HG03108 (cell line): ENCODE data around the gene CASP8.

Experiments
- ATAC-seq: cut with Tn5 transposase; IDR thresholded peaks from one replicate; pipeline ENCODE4 v1.9.1; 2021; ENCODE audit warnings: moderate library complexity; ENCODE audit not compliant: unreplicated experiment

CASP8 gene

DNA sequence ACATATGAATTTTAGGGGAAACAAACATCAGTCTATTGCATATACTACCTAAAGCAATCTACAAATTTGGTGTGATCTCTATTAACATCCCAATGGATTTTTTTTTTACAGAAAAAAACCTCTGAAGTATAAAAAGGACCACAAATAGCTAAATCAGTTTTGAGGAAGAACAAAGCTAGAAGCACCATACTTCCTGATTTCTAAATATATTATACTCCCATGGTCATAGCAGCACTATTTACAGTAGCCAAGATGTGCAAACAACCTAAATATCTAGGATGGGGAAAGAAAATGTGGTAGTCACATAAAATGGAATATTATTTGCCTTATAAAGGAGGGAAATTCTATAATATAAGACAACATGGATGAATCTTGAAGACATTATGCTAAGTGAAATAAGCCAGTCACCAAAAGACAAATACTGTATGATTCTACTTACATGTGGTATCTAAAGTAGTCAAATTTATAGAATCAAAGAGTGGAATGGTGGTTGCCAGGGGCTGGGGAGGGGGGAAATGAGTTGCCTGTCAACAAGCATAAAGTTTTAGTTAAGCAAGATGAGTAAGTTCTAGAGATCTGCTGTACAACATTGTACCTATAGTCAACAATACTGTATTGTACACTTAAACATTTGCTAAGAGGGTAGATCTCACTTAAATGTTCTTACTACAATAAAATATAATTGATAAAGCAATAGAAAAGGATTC lies 17.6 kb upstream of the CASP8 start:
- ATAC-seq: no peak

DNA sequence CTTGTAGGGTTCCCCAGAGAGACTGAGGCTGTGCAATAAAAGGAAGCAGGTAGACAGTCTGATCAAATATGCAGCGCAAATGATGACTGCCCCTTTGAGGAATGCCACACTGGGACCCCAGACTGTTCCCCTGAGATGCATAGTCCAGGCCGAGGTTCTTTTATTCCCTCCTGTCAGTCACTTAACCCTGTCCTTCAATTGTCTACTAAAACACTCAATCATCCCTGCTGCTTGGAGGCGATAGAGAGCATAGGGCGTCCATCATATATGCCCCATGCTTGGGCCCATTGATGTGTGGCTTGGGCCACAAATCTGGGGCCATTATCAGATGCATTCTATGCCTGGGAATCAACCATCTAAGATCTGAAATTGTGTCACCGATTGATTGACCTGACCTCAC lies 15.5 kb upstream of the CASP8 start:
- no peak for ATAC-seq

DNA sequence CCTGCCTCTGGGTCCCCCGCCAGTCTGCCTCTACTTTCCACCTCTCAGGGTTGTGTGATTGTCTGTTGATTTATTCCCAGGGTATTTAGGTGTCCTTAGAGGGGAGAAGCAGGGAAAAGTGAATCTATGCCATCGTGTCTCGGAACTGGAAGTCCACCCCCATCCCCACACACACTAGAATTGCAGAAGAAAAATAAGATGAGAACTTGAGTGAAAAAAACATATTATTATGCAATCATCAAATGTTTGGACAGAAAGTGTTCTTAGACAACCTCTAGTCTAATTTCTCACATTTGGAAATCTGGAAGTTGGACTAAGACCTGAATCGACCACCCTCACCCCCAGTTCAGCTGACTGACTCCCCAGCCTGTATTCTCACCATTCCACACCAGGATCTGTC lies 14.1 kb upstream of the CASP8 start:
- no peak for ATAC-seq

DNA sequence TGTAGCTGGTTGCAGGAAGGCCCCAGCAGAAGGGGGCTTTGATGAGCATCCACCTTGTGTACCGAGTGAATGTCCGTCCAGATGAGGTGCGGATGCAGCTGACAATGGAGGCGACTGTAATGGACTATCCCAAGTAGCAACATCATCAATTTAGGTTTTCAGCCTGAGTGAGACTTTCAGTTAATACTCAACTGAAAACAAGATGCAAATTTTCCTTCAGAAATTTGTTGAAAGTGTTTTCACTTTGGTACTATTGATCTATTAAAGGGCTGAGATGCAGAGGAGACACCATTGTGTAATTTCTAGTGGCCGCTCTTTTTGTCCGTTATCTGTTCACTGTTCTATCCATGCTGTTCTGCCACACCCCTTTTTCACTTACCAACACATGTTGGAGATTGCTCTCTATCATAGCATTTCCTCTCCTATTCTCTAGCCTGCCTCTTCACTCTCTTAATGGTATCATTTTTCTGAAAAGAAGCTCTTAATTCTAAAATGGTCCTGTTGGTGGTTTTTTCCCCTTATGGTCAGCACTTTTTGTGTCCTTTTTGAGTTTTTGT lies 12.0 kb upstream of the CASP8 start:
- no peak for ATAC-seq

DNA sequence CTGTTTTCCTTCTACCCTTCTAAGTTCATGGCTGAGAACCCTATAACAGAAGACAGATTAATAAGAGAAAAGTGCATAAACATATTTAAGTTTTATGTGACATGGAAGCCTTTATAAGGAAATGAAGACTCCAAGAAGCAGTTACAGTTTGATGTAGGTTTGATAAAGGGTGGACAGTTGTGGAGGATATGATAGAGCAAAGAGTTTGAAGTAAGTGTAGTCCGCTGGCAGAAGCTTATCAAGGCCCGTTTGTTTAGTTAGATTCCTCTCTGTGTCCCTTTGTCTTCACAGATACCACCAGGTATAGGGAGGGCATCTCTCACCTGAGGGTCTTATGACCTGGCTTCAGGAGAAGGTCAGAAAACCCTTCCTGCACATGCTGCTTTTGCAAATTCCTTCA lies 10.4 kb upstream of the CASP8 start:
- ATAC-seq: no peak

DNA sequence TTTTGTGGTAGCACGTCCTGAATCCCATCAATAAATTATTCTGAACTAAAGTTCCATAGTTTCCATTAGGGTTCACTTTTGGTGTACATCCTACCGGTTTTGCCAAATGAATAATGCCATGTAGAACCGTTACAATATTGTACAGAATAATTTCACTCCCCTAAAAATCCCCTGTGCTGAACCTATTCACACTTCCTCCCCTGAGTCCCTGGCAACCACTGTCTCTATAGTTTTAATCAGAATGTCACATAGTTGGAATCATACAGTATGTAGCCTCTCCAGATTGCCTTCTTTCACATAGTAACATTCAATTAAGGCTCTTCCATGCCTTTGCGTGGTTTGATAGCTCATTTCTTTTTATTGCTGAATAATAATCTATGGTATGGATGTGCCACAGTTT lies 9.6 kb upstream of the CASP8 start:
- no peak for ATAC-seq

DNA sequence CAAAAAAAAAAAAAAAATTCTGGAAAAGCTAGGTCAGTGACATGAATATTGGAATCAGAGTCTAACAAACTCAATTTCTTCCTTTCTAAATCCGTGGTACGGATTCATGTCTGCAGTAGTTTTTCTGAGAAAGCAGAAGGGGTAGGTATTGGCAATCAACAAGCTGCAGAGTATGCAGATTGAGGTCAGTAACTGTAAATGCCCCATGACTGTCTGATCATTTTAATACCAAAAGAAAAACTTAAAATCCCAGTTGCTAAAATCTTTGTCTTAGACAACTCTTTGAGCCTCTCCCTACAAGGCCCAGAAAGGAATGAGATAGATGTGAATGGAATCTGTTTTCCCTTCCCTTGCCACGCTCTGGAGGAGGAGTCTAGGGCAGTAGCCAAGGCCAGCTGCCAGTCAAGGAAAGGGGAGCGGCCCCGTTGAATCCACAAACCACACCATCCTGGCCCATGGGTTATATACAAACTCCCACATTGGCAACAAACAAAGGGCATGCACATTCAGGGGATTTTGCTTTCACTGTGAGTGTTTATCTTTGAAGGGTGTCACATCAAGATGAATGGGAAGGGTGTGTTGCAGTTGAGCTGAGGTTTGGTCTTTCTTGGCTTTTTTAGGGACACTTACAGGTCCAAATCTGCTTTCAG lies 6.1 kb upstream of the CASP8 start:
- ATAC-seq: no peak

DNA sequence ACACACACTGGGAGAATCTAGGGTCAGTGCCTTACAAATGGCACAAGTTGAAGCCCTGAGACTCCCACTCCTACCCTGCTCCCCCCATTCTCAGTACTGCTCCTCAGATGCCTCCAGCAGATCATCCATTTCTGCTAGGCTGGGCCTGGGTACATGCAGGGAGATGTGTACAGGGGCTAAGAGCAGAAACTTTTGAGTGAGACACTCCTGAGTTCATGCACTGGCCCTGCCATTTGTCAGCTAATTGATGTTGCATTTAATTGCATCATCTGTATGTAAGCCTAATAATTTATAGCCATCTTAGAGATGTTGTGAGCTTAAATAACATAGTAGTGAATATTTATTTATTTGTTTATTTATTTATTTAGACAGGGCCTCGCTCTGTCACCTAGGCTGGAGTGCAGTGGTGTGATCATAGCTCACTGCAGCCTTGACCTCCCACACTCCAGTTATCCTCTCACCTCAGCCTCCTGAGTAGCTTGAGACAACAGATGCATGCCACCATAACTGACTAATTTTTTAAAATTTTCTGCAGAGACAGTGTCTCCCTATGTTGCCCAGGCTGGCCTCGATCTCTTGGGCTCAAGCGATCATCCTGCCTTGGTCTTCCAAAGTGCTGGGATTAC lies 4.8 kb upstream of the CASP8 start:
- ATAC-seq: no peak

DNA sequence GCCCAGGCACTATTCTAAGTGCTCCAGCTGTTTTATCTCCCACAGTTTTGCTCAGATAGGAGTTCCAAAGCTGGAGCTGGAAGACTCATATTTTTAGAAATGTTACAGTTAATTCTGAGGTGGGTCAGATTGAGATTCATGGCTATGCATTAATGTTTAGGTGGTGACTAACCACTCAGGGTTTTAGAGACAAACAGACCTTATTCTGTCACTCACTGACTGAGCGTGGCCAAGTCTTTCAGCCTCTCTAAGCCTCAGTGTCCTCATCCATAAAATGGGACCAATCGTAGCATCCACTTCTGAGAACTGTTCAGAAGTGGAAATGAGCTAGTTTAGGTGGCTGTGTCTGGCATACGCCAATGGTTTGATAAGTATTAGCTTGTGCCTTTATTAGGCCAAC lies 4.3 kb upstream of the CASP8 start:
- no peak for ATAC-seq

DNA sequence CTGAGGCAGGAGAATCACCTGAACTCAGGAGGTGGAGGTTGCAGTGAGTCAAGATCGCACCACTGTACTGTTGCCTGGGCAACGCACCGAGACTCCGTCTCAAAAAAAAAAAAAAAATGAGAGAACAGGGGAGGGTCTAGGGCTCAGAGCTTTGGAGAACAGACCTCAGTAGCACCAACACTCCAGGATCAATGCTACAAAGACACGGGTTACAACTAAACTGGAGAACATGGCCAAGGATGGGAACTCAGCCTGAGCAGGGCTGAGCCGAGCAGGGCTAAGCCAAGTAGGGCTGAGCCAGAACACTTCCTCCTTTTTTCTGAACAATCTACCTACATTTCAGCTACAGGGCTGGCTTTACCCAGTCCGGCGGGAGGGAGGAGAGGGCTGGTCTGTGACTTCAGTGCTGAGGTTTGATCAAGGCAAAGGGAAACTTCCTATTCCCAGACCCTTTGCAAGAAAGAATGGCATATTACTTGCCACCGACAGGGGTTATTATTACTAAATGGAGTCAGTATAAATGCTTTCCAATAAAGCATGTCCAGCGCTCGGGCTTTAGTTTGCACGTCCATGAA lies 2.9 kb upstream of the CASP8 start:
- ATAC-seq: peak; percentile 32

DNA sequence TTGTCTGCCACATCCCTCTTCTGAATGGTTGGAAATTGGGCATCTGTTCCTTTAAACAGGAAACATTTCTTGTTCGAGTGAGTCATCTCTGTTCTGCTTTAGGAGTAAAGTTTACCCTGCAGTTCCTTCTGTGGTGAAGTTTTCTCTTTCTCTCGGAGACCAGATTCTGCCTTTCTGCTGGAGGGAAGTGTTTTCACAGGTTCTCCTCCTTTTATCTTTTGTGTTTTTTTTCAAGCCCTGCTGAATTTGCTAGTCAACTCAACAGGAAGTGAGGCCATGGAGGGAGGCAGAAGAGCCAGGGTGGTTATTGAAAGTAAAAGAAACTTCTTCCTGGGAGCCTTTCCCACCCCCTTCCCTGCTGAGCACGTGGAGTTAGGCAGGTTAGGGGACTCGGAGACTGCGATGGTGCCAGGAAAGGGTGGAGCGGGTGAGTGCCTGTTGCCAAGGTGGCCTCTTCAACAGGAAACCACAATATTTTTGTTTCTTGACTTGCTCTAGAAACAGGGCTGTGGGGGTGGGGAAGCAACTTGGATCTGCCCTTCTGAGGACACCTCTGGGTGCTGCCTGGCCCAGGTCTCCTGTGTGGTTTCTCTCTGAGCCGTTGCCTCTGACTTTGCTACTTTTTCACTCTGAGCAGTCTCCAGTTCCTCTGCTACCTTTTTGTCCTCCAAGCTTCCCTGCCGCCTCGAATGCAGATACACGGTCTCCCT lies 2.2 kb upstream of the CASP8 start:
- ATAC-seq: peak; percentile 70

DNA sequence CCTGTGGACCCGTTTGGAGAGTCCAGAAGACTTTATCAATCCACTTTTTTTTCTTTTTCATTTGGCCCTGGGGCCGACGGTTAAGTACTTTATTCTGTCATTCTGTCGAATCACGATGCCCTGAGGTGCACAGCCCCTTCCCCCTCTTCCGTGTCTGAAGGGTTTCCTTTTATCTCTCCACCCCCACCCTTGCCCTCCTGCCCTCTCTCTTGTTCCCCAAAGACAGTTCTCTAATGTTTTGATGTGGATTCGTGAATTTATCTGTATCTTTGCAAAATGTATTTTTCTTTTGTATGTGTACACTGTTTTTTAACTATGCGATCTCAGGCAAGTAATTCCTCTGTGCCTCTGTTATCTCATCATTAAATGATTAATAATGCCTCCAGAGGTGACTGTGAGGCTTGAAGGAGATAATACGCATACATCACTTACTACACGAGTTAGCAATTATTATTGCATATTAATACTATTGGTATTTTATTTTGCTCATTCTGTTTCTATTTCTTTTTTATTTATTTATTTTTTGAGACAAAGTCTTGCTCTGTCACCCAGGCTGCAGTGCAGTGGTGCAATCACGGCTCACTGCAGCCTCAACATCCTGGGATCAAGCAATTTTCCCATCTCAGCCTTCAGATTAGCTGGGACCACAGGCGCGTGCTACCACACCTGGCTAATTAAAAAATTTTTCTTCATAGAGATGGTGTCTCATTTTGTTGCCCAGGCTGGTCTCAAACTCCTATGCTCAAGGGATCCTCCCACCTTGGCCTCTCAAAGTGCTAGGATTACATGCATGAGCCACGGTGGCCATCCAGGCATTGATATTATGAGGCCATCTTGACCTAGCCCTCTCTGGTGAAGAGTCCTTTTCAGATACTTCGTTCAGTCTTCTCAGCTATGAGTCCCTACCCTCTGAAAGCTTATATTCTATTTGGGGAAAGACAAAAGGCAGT lies 1.4 kb upstream of the CASP8 start:
- ATAC-seq: no peak

DNA sequence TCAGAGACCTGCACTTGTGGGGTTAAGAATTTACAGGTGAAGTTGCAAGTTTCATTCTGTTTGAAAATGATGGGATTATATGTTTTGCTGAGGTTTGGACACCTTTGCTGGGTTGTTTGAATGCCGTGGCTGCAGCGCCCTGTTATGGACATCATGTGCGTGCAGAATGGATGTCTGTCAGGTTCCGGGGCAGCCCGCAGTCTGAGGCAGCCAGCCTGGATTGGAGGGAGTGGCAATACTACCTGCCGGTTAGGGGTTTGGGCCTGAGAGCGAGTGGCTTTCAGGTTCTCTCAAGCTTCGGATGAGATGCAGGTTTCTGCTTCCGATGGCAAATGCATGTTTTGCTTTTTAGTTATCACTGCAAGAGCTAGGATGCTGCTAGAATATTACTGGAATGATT lies 1.1 kb downstream of the CASP8 start:
- no peak for ATAC-seq

DNA sequence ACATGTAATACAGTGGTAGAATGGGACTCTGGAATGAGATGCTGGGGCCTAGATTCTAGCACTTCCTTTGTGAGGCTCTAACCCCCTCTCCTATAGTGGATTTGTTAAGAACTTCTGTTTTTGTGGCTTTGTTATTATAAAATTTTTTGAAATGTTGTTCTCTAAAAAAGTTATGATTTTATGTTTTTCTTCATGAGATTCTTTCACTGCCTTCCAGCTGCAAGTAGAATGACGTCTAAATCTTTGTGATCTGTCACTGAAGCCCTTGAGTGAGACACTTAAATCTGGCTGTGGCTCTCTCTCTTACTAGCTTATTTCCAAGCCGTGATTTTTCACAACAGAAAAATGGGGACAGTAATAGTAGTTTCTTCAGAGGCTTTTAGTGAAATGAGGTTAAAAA lies 1.6 kb downstream of the CASP8 start:
- no peak for ATAC-seq

DNA sequence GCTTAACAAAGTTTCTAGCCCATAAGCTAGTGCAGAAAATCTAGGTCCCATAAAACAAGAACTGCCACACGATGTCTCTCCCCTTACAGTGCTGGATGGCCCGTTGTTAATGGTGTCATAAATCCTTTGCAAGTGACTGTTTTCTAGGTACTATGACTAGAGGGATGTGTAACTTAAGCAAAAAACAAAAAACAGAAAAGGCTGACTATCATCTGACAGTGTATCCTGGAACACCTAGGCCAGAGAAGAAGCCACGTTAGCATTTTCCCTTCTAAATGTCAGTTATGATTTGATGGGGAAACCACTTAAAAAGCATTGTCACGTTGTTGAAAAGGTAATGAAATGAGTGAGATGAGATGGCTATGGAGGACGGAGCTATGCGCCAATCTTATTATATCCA lies 2.4 kb downstream of the CASP8 start:
- ATAC-seq: no peak

DNA sequence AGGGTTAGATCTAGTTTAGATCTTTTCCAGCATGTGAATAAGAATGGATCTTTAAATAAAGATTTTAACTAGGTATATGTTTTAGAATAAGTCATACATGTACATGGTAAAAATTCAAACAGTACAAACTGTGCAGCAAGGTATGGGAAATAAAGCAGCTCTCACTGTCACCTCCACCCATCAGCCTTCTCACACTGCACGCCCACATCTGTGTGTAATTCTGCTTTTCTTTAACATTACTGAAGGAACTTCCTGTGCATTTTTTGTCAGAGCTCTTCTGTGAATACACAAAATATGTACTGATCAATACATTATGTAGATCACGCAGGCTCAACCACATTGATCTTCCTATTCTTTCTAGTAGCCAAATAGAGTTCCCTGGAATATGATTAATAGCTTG lies 3.4 kb downstream of the CASP8 start:
- no peak for ATAC-seq

DNA sequence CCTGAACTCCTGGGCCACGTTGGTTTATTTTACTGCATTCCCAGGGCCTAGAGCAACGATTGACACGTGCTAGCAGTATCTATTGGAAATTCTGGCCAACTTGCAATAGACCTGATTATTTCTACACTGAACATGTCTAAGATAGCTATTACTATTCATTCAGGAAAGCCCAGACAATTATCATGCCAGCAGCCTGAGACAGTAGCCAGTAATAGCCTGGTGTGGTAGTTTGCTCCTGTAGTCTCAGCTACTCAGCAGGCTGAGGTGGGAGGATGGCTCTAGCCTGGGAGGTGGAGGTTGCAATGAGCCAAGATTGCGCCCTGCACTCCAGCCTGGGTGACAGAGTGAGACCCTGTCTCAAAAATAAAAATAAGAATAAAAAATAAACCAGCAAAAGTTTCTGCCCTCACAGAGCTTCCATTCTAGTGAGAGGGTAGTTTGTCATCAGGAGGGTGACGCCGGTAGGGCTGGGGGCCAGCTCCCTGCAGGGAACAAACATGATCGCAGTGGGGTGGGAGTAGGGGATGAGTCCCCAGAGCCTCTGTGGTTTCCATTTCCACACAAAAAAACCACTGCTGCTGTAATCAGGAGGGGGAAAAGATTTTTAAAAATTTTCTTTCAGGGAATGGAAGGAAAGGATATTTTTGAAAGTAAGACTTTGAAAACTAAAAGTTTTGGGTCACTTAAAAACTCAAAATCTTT lies 4.3 kb downstream of the CASP8 start:
- ATAC-seq: no peak

DNA sequence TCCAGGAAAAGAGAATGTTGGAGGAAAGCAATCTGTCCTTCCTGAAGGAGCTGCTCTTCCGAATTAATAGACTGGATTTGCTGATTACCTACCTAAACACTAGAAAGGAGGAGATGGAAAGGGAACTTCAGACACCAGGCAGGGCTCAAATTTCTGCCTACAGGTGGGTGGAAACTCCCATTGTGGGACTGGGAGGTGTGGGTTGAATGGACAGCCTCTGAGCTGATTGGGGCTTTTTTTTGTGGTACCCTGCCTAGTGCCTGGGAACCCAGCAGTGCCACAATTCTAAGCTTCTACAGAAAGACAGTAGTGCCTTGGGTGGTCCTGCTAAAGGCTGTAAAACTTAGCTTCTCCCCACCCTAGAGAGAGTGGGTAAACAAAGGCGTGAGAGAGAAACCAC lies 6.3 kb downstream of the CASP8 start:
- no peak for ATAC-seq

DNA sequence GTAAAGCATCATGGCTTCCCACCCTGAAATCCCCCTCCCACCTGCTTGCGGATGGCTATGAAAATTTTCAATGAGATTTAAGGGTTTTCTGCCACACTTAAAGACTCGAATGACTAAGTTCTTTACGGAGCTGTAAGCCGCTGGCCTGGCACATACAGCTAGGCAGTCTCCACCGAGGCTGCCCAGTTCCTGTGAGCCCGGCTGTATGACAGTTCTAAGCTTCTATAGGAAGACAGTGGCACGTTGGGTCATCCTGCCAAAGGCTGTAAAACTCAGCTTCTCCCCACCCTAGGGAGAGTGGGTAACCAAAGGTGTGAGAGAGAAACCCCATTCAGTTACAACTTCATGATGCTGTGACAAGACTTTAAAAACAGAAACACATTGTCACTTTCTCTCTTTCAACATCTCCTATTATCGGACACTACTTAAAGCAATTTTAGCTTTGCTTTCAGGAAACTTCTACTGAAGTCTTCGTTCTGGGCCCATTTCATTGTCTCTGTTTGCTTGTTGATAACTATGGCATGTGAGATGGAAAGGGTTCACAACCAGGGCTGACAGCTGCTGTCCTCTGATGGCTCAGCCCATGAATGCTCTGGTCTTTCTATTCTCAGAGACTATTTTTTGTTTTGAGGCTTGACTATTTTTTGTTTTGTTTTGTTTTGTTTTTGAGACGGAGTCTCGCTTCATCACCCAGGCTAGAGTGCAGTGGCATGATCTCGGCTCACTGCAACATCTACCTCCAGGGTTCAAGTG lies 7.1 kb downstream of the CASP8 start:
- no peak for ATAC-seq
